Gastroesophageal sphincter (tissue), 4 donors: ENCODE data around the gene PNPLA7. TPM values are rescaled to one million over a fixed set of nuclear protein-coding genes. Genes with fewer than 3 reads are reported as not detected.

Experiments used
- ATAC-seq: fragments of 150-250 bp; one replicate; pipeline ENCODE4 v1.9.1; 2016; ENCODE audit warnings: mild to moderate bottlenecking, moderate library complexity
- H3K27ac ChIP-seq, 4 donors: fragments of 200-600 bp; sonication (generic) in 3 of 4; 1 replicate in 3 of 4; 2 replicates in 1 of 4; pipeline ENCODE4 v1.5.1; 2016 to 2019
- H3K27me3 ChIP-seq: fragments of 200-600 bp; sonication (generic); one replicate; pipeline ENCODE4 v1.5.1; 2019
- H3K36me3 ChIP-seq, 2 donors: fragments of 200-600 bp; sonication (generic); one replicate each; pipeline ENCODE4 v1.5.1; 2019; ENCODE audit warnings: control low read depth in 1 of 2
- H3K4me1 ChIP-seq, 3 donors: fragments of 200-600 bp; sonication (generic); 1 replicate in 2 of 3; 2 replicates in 1 of 3; pipeline ENCODE4 v1.5.1; 2016 to 2019; ENCODE audit warnings: control low read depth in 2 of 3
- H3K4me3 ChIP-seq, 2 donors: fragments of 200-600 bp; sonication (generic); one replicate each; pipeline ENCODE4 v1.5.1; 2019; ENCODE audit warnings: mild to moderate bottlenecking in 1 of 2, moderate library complexity in 1 of 2
- H3K9me3 ChIP-seq, 3 donors: fragments of 200-600 bp; sonication (generic); one replicate each; pipeline ENCODE4 v1.5.1; 2017 to 2019; ENCODE audit warnings: control low read depth in 2 of 3
- EP300 ChIP-seq: sonication (generic); formaldehyde crosslinking; IDR thresholded peaks from one replicate; pipeline ENCODE4 v1.6.1; 2017; ENCODE audit warnings: antibody characterized with exemption, mild to moderate bottlenecking
- POLR2A ChIP-seq, 2 donors: fragments of 450-650 bp; IDR thresholded peaks; one replicate each; pipeline ENCODE4 v1.6.1; 2017; ENCODE audit warnings: antibody characterized with exemption in 2 of 2, mild to moderate bottlenecking in 2 of 2, moderate library complexity in 1 of 2
- POLR2AphosphoS5 ChIP-seq: sonication (generic); formaldehyde crosslinking; IDR thresholded peaks from one replicate; pipeline ENCODE4 v1.6.1; 2017; ENCODE audit warnings: antibody characterized with exemption
- WGBS, 2 donors: methylation state at CpG; one replicate each; pipeline ENCODE4 v1.1.5; 2018; ENCODE audit warnings: low coverage in 1 of 2; 5-methylcytosine and 5-hydroxymethylcytosine counted together
- total RNA-seq, 4 donors: library from RNA; depleted of rRNA; stranded (reverse); fragments of >200 nt; gene quantifications; one replicate each; pipeline ENCODE4 v1.1.0, GENCODE V29; 2016
- TF ChIP-seq, protein P1 (sequence below), 4 experiments: fragments of 200-600 bp in 2 of 4; fragments of 450-650 bp in 2 of 4; sonication (generic) in 1 of 4; IDR thresholded peaks; one replicate each; pipeline ENCODE4 v1.5.1; 2017 to 2019; ENCODE audit warnings: antibody characterized with exemption in 4 of 4, mild to moderate bottlenecking in 2 of 4, moderate library complexity in 2 of 4

Gene PNPLA7
- total RNA-seq, 4 donors from 2014 or later = 2.0 to 11.2 (median 6.6) TPM

DNA sequence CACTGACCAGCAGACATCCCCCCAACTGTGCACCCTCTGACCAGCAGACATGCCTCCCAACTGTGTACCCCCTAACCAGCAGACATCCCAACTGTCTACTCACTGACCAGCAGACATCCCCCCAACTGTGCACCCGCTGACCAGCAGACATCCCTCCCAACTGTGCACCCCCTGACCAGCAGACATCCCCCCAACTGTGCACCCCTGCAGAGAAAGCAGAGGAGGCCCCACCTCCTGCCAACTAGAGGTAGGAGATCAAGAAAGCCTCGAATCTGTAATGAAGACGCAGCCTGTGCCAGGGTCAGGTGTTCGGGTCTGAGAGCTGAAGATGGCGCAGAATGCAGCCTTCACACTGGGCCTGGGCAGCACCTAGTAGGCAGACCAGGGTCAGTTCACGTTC lies 61.3 kb downstream of the PNPLA7 start:
- H3K36me3 ChIP-seq = peaks cover 0 to 35% of the 10 kb centered on the region in 2 donors
- TF ChIP-seq, protein P1, sequence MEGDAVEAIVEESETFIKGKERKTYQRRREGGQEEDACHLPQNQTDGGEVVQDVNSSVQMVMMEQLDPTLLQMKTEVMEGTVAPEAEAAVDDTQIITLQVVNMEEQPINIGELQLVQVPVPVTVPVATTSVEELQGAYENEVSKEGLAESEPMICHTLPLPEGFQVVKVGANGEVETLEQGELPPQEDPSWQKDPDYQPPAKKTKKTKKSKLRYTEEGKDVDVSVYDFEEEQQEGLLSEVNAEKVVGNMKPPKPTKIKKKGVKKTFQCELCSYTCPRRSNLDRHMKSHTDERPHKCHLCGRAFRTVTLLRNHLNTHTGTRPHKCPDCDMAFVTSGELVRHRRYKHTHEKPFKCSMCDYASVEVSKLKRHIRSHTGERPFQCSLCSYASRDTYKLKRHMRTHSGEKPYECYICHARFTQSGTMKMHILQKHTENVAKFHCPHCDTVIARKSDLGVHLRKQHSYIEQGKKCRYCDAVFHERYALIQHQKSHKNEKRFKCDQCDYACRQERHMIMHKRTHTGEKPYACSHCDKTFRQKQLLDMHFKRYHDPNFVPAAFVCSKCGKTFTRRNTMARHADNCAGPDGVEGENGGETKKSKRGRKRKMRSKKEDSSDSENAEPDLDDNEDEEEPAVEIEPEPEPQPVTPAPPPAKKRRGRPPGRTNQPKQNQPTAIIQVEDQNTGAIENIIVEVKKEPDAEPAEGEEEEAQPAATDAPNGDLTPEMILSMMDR (IDR thresholded peaks at IDR 0.05) = no peak
- TF ChIP-seq POLR2AphosphoS5 (no peak), POLR2A (IDR thresholded peaks at IDR 0.05) (no peak), EP300 (no peak)
- H3K27ac ChIP-seq = no peak overlapping the region
- 100% methylated on average over 3 of the region's 6 CpGs; no CpG with 5 or more reads in 1 of the 2 donors for WGBS, 2 donors
- H3K4me1 ChIP-seq = no peaks in the 10 kb centered on the region
- ATAC-seq = no peak
- H3K4me3 ChIP-seq = no peak overlapping the region
- no peaks in the 10 kb centered on the region for H3K9me3 ChIP-seq
- H3K27me3 ChIP-seq = no peaks in the 10 kb centered on the region

DNA sequence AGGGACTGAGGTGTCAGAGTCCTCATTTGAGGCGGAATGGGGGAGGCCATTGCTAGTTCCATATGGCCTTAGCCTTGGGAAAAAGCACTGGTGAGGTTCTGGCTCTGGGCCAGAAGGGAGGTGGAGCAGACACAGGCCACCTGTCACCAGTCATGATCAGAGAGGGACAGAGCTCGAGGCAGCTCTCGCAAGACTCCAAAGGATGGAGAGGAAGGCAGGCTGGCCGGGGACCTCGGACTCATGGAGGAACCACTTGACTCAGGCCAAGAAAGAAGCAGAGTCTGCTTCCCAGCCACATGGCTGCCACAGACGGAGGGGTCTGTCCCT lies 61.9 kb downstream of the PNPLA7 start:
- WGBS, 2 donors = 33% methylated on average over 1 of the region's 6 CpGs; no CpG with 5 or more reads in 1 of the 2 donors

GRCh38 chr9:137487454-137488326 lies 62.5 kb downstream of the PNPLA7 start:
- Histone ChIP-seq H3K4me3 (no peak overlapping the region), H3K27ac (no peak overlapping the region), H3K4me1 (peaks cover 0 to under 1% (median 0%) of the 10 kb centered on the region in 3 donors), H3K36me3 (peaks cover 0 to 35% of the 10 kb centered on the region in 2 donors), H3K9me3 (no peaks in the 10 kb centered on the region), H3K27me3 (no peaks in the 10 kb centered on the region)
- WGBS, 2 donors = 80 to 85% methylated on average over 4 to 30 of the region's 41 CpGs
- no peak for ATAC-seq
- TF ChIP-seq POLR2AphosphoS5 (no peak), POLR2A (IDR thresholded peaks at IDR 0.05) (no peak), EP300 (no peak)
- TF ChIP-seq, protein P1 (IDR thresholded peaks at IDR 0.05) = no peak

More for the DNA sequence above, 61.9 kb downstream of the PNPLA7 start:
- Histone ChIP-seq H3K36me3 (peaks cover 0 to 35% of the 10 kb centered on the region in 2 donors), H3K27me3 (no peaks in the 10 kb centered on the region), H3K4me3 (no peak overlapping the region), H3K9me3 (no peaks in the 10 kb centered on the region), H3K27ac (no peak overlapping the region), H3K4me1 (no peaks in the 10 kb centered on the region)
- TF ChIP-seq POLR2AphosphoS5 (no peak), POLR2A (IDR thresholded peaks at IDR 0.05) (no peak), EP300 (no peak)
- TF ChIP-seq, protein P1 (IDR thresholded peaks at IDR 0.05) = no peak
- ATAC-seq = no peak

DNA sequence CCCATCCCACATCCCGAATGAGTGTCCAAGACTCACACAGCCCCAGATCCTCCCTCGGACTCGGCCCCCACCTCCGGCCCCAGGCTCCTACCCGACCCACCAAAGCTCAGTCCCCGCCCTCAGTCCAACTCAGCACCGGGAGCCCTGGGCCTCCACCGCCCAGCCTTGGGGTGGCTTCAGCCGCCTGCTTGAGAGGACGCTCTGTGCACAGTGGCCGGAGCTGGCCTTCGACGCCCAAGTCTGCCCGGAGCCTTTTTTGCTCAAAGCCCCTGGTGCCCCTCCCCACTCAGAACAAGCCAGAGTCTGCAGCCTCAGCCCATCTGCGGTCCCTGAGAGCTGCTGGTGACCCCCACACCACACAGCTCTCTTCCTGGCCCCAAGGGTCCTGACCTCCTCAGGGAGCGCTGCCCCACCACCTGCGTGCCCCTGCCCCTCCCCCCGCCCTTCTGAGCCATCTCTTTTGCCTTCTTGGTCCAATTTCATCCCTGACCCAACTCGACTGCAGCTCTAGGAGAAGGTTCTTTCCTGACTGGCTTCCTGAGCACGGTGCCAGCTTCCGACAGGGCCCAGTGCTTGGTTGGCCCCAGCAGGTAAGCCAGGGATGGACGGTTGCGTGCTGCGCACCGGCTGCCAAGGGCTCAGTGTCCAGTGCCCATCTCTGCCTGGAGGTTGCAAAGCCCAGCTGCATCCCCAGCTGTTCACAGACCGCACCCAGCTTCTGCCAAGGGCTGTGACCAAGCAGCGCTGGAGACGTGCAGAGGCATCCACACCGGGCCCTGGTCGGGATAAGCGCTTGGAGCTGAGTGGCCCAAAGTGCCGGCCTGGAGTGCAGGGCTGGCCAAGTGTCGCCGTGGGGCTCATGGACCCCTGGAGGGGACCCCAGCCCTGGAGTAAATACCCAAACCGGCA lies 63.4 kb downstream of the PNPLA7 start:
- Histone ChIP-seq H3K36me3 (peaks cover 0 to 35% of the 10 kb centered on the region in 2 donors), H3K9me3 (no peaks in the 10 kb centered on the region), H3K27me3 (no peaks in the 10 kb centered on the region), H3K4me3 (no peak overlapping the region), H3K4me1 (peaks cover 0 to 9% (median 0%) of the 10 kb centered on the region in 3 donors), H3K27ac (no peak overlapping the region)
- ATAC-seq = no peak
- no peak for TF ChIP-seq EP300
- no peak for TF ChIP-seq POLR2A (IDR thresholded peaks at IDR 0.05)
- TF ChIP-seq, protein P1 (IDR thresholded peaks at IDR 0.05) = no peak
- TF ChIP-seq POLR2AphosphoS5 = no peak
- WGBS, 2 donors = 70 to 90% methylated on average over 2 to 14 of the region's 35 CpGs
